NCI-H2107 treated with DMSO at 0.1 percent for 48 hours (cell line): ENCODE data around the gene CCDC191.

Experiments used
- DNase-seq: peaks from one replicate; lab custom pipeline; 2025; ENCODE audit not compliant: unreplicated experiment; lab: John Stamatoyannopoulos, UW

The CCDC191 gene

DNA sequence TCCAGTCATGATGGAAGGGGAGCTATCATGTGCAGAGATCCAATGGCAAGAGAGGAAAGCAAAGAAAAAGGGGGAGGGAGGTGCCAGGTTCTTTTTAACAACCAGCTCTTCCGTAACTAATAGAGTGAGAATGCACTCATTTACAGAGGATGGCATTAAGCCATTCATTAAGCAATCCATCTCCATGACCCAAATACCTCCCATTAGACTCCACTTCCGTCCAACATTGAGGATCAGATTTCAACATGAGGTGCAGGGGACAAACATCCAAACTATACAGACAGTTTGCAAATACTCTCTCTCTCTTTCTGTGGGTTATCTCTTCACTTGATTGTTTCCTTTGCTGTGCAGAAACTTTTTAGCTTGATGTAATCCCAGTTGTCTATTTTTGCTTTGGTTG lies 87.3 kb downstream of the CCDC191 start:
- peak; percentile 12 for DNase-seq

DNA sequence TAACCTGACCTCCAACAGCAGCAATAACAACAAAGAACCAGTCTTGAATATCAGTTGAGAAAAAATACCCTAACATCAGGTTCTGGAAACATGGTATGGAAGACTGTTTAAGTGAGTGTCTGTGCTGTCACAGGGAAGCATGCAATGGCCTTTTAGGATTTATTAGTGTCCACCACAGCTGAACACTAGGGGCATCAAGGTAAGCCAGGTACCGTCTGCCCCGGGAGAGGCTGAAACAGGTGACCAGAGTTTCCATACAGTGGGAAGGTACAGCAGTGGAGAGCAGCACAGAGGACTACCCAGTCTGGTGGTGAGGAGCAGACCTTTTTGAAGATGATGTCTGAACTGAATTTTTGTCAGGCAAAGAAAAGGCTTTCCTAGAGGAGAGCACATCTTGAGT lies 90.2 kb downstream of the CCDC191 start:
- DNase-seq = no peak

- no peak for DNase-seq
Observed at GRCh38 chr3:113963879-113964278, 92.4 kb downstream of the CCDC191 start.

DNA sequence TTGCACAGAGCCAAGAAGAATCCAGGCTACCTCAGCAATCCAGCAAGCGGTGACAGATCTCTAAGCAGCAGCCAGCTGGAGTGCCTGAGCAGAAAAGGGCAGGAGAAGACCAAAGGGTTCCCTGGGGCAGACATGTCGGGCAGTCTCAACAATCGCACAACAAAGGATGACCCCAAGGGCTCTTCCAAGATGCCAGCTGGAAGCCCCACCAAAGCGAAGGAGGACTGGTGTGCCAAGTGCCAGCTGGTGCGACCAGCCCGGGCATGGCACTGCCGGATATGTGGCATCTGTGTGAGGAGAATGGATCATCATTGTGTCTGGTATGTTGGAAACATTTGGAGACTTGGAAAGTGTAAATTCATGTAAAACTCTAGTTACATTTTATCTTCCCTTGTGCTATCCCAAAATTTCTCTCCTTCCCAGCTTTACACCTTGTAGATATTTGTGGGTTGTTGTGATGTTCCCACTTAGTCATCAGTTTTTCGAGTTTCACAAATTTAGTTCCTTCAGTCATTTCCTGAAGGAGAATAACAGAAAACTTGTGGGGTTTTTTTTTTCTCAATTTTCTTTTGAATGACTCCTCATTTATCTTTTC lies 102.1 kb downstream of the CCDC191 start:
- DNase-seq = no peak

GRCh38 chr3:113953677-113954076 lies 102.6 kb downstream of the CCDC191 start:
- no peak for DNase-seq

GRCh38 chr3:113952921-113953320 lies 103.4 kb downstream of the CCDC191 start:
- no peak for DNase-seq

- no peak for DNase-seq
Observed at GRCh38 chr3:113948015-113948917, 108.1 kb downstream of the CCDC191 start.

- peak; percentile 26 for DNase-seq
Observed at GRCh38 chr3:113947372-113948014, 108.8 kb downstream of the CCDC191 start, which contains the start of gene ZDHHC23. TSS of gene ZDHHC23 (plus strand) at chr3:113948013. CDS start at chr3:113948803, 790 bp downstream.

DNA sequence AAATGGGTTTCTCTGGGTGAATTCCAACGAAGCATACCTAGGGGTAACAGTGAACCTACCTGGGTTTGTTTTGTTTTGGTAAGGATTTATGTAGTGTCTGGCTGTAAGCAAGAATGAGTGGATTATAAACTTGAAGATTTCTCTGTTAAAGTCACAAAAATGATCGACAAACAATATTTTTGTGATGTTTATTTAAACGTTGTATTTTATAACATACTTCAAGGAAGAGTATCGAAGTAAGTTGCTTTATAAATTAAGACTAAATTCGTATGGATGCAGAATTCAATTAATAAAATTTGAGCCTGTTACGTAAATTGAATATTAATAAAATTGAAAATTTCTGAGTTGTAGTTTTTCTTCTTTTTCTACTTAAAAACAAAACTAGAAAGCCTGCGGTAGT lies 109.5 kb downstream of the CCDC191 start:
- no peak for DNase-seq

DNA sequence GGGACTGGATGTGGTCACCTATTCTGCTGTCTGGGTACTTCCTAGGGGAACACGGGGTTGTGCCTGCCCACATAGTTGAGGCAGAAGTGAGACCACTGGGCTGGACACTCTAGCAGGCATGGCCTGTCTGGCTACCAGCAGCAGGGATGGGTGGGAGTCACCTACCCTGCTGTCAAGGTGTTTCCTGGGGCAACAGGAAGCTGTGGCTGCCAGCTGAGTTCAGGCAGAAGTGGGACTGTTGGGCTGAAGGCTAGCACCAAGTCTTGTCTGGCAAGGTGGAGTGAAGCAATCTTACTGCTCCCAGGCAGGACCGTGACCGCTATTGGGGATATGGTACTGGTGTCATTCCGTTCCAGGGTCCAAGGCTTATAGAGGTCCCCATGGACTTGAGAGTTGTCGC lies 128.8 kb downstream of the CCDC191 start:
- DNase-seq = no peak

GRCh38 chr3:113914646-113915045 lies 141.7 kb downstream of the CCDC191 start:
- DNase-seq = no peak
